HG03521 (cell line): ENCODE measurements around the gene OR1L4.

Experiments used
- ATAC-seq: cut with Tn5 transposase; IDR thresholded peaks from one replicate; pipeline ENCODE4 v1.9.1; 2021; ENCODE audit warnings: mild to moderate bottlenecking, moderate library complexity; ENCODE audit not compliant: unreplicated experiment

OR1L4 gene

GRCh38 chr9:122723690-122724089, at the start of gene OR1L4:
Gene OR1L4, plus strand, starts transcription at chr9:122723990. Its CDS starts 0 bp downstream, at chr9:122723990.
- no peak for ATAC-seq

- ATAC-seq, result no peak
Observed at GRCh38 chr9:122684851-122685250, 38.9 kb upstream of the OR1L4 start.

- ATAC-seq, result no peak
Observed at GRCh38 chr9:122695696-122696095, 28.1 kb upstream of the OR1L4 start.

- ATAC-seq, result no peak
Observed at GRCh38 chr9:122718038-122718437, 5.8 kb upstream of the OR1L4 start.

- ATAC-seq, result no peak
Observed at GRCh38 chr9:122719218-122719617, 4.6 kb upstream of the OR1L4 start.

- no peak for ATAC-seq
Observed at GRCh38 chr9:122742003-122742402, 18.2 kb downstream of the OR1L4 start, which contains the start of gene OR1L6. Gene OR1L6, plus strand, starts transcription at chr9:122742303. Its CDS starts 7,545 bp downstream, at chr9:122749848.

- ATAC-seq, result no peak
Observed at GRCh38 chr9:122754825-122755224, 31.0 kb downstream of the OR1L4 start.

GRCh38 chr9:122767817-122768216, 44.0 kb downstream of the OR1L4 start:
- ATAC-seq, result no peak
